HG03025 (cell line): Measurements from ENCODE around the gene AKAP1.

ENCODE experiments used
- ATAC-seq: cut with Tn5 transposase; IDR thresholded peaks from one replicate; pipeline ENCODE4 v1.9.1; 2021; ENCODE audit warnings: mild to moderate bottlenecking, moderate library complexity; ENCODE audit not compliant: unreplicated experiment, low FRiP score

Gene AKAP1

DNA sequence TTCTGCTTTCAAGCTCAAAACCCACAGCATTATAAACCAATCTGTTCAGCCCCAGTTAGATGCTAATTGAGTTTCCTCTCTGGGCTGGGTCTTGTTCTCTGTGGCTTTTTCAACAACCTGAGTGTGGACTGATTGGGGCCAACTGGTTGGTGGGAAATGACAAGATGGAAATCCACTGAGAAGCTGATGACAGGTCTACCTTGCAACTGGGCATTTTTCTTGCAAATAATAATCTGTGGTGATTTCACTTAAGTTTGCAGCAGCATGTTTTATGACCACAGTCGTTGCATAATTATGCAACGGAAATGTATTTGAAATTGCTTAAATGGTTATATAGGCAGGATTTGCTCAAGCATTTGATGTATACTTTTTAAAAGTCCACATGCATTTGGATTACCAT, 69.9 kb downstream of the AKAP1 start:
- no peak for ATAC-seq

DNA sequence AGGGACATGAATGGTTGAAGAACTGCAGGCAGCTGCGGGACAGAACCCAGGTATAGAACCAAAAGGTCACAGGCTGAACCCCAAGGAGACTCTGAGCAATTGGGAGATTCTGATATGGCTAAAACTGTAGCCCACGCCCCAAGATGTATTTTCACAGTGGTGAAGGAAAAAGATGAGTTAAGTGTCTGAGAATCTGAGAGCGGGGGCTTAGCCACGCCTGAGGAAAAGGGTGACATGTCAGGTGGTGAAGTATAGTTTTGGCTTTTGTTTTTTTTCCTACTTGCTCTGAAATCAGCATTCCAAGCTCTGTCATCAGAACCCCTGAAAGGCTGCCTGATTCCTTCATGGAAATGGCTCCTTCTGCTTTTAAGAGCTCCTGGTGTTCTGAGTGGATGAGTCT, 73.3 kb downstream of the AKAP1 start:
- ATAC-seq = no peak

DNA sequence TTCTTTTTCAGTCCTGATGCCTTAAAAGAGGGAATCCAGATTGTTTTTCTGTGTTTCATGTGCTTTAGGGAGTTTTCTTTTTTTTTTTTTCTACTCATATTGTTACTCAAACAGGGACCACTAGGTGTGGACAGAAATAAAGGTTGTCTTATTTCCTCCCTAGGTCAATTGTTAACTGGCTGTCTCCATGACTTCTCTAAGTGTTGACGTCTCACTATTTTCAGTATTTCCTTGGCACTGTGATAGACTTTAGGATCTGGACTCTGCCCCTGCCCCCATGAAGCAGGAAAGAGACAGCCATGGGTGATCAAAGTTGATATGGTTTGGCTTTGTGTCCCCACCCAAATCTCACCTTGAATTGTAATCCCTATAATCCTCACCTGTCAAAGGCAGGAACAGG, 73.7 kb downstream of the AKAP1 start:
- ATAC-seq = no peak

GRCh38 chr17:57160624-57161023, 75.6 kb downstream of the AKAP1 start:
- no peak for ATAC-seq

DNA sequence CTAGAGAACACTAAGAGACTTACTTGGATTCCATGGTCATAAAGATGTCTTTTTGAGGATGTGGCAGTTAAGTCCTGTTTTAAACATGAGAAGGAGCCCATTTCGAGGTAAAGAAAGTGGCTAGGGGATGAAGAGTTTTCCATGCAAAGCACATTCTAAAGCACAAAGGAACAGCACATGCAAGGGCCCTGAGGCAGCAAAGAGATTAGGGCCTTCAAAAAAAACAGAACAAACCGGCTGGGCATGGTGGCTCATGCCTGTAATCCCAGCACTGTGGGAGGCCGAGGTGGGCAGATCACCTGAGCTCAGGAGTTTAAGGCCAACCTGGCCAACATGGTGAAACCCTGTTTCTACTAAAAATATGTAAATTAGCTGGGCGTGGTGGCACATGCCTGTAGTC, 79.8 kb downstream of the AKAP1 start:
- no peak for ATAC-seq

GRCh38 chr17:57165754-57166153, 80.7 kb downstream of the AKAP1 start:
- no peak for ATAC-seq

- ATAC-seq = no peak
Measured at GRCh38 chr17:57166803-57167202, 81.8 kb downstream of the AKAP1 start.

DNA sequence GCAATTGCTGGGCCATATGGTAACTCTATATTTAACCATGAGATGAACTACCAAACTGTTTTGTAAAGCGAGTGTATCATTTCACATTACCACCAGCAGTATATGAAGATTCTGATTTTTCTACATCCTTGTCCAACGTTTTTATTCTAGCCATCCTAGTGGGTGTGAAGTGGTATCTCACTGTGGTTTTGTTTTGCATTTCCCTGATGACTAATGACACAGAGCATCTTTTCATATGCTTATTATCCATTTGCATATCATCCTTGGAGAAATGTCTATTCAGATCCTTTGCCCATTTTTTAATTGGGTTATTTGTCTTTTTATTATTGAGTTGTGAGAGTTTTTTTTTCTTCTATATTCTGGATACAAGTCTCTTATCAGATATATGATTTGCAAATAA, 83.6 kb downstream of the AKAP1 start:
- no peak for ATAC-seq

- ATAC-seq = no peak
Measured at GRCh38 chr17:57170866-57171265, 85.8 kb downstream of the AKAP1 start.
